HepG2 (cell line): ENCODE data around the gene PRRC2A. TPM values are rescaled to one million over a fixed set of nuclear protein-coding genes. Genes with fewer than 3 reads are reported as not detected.
A peak's percentile ranks its signal among the peaks of the same experiment; 100 is the strongest.

Source experiments
- ADNP ChIP-seq: sonication (generic); formaldehyde crosslinking; IDR thresholded peaks from 2 replicates; pipeline ENCODE4 v1.4.0; 2020; ENCODE audit warnings: missing genetic modification reagents
- CENPX ChIP-seq: sonication (generic); formaldehyde crosslinking; IDR thresholded peaks from 2 replicates; pipeline ENCODE4 v1.9.0; 2021; ENCODE audit warnings: mild to moderate bottlenecking, missing genetic modification reagents, moderate library complexity
- GTF2F1 ChIP-seq: fragments of 150-350 bp; IDR thresholded peaks from 2 replicates; pipeline ENCODE4 v1.6.1; 2014; ENCODE audit warnings: low read length
- HOXA9 ChIP-seq: sonication (generic); formaldehyde crosslinking; IDR thresholded peaks from 2 replicates; pipeline ENCODE4 v1.8.1; 2022; ENCODE audit warnings: missing genetic modification reagents, mild to moderate bottlenecking, moderate library complexity, borderline replicate concordance
- JUNB ChIP-seq: sonication (generic); formaldehyde crosslinking; IDR thresholded peaks from 2 replicates; pipeline ENCODE4 v1.8.0; 2022; ENCODE audit warnings: missing genetic modification reagents, mild to moderate bottlenecking, borderline replicate concordance
- KDM5A ChIP-seq: fragments of 200-600 bp; sonication (generic); IDR thresholded peaks from 2 replicates; pipeline ENCODE4 v1.7.0; 2018; ENCODE audit warnings: antibody characterized with exemption, mild to moderate bottlenecking, low read length, borderline replicate concordance
- MTA3 ChIP-seq: sonication (generic); formaldehyde crosslinking; IDR thresholded peaks from 2 replicates; pipeline ENCODE4 v1.4.0; 2020; ENCODE audit warnings: missing genetic modification reagents
- NFKBIZ ChIP-seq: IDR thresholded peaks from 2 replicates; pipeline ENCODE4 v1.6.1; 2018; ENCODE audit warnings: missing genetic modification reagents, missing compliant biosample characterization
- PATZ1 ChIP-seq: sonication (generic); formaldehyde crosslinking; IDR thresholded peaks from 2 replicates; pipeline ENCODE4 v1.4.0; 2020; ENCODE audit warnings: missing genetic modification reagents
- SAFB2 ChIP-seq: sonication (generic); formaldehyde crosslinking; IDR thresholded peaks from 2 replicates; pipeline ENCODE4 v1.5.1; 2020; ENCODE audit warnings: missing genetic modification reagents, low read depth, mild to moderate bottlenecking, borderline replicate concordance
- ZBTB42 ChIP-seq: sonication (generic); formaldehyde crosslinking; IDR thresholded peaks from 2 replicates; pipeline ENCODE4 v1.5.0; 2020; ENCODE audit warnings: mild to moderate bottlenecking, missing genetic modification reagents
- ZHX1 ChIP-seq: sonication (generic); formaldehyde crosslinking; IDR thresholded peaks from 2 replicates; pipeline ENCODE4 v1.8.1; 2022; ENCODE audit warnings: low read depth, mild to moderate bottlenecking, missing genetic modification reagents
- ZNF10 ChIP-seq: sonication (generic); formaldehyde crosslinking; IDR thresholded peaks from 2 replicates; pipeline ENCODE4 v1.4.0; 2020; ENCODE audit warnings: mild to moderate bottlenecking, low read depth, missing genetic modification reagents, borderline replicate concordance
- ZNF619 ChIP-seq: sonication (generic); formaldehyde crosslinking; IDR thresholded peaks from 2 replicates; pipeline ENCODE4 v1.4.0; 2020; ENCODE audit warnings: mild to moderate bottlenecking, missing genetic modification reagents
- ZNF850 ChIP-seq: sonication (generic); formaldehyde crosslinking; conservative IDR thresholded peaks from 2 replicates; pipeline ENCODE4 v1.9.0; 2021; ENCODE audit warnings: mild to moderate bottlenecking, missing genetic modification reagents
- polyA plus RNA-seq, 8 experiments: library from polyadenylated mRNA; depleted of rRNA in 3 of 8; stranded (reverse) in 7 of 8; unstranded in 1 of 8; fragments of >200 nt; fragmentation: Illumina TruSeq in 4 of 8; extraction: Trizol in 4 of 8; gene quantifications; 2 replicates each; pipeline versions ENCODE4 v1.2.1 to v1.2.3, GENCODE V29; 2011 to 2016; ENCODE audit warnings: low read depth in 4 of 8, missing spikeins in 1 of 8, mixed read lengths in 1 of 8; ENCODE audit not compliant: insufficient read depth in 1 of 8
- total RNA-seq, 5 experiments: library from RNA; depleted of rRNA; stranded (reverse); fragments of >200 nt; fragmentation: Illumina TruSeq; extraction: Trizol; gene quantifications; 2 replicates each; pipeline ENCODE4 v1.2.3, GENCODE V29; 2016; ENCODE audit warnings: low read depth in 1 of 5
- TF ChIP-seq, protein P1 (sequence below): conservative IDR thresholded peaks from 2 replicates; pipeline ENCODE4 v1.6.1; 2018; ENCODE audit warnings: missing genetic modification reagents
- TF ChIP-seq, protein P2 (sequence below): sonication (generic); formaldehyde crosslinking; IDR thresholded peaks from 2 replicates; pipeline ENCODE4 v1.5.1; 2020; ENCODE audit warnings: missing genetic modification reagents, mild to moderate bottlenecking, borderline replicate concordance
- TF ChIP-seq, protein P3 (sequence below): IDR thresholded peaks from 2 replicates; pipeline ENCODE4 v1.6.1; 2016; ENCODE audit warnings: low read depth, borderline replicate concordance
- TF ChIP-seq, protein P4 (sequence below): sonication (generic); formaldehyde crosslinking; IDR thresholded peaks from 2 replicates; pipeline ENCODE4 v1.4.0; 2020; ENCODE audit warnings: mild to moderate bottlenecking, missing genetic modification reagents

The PRRC2A gene
- total and polyA plus RNA-seq, 2 of the 13 experiments (the other 11 are each of a cell fraction or from before 2014, with no cell fraction given), result 38.9 to 47.4 TPM

- no peak for TF ChIP-seq ADNP
- TF ChIP-seq GTF2F1, result no peak
- TF ChIP-seq ZNF850 (CRISPR knock-in tag), result no peak
- 0 out of 2 replicates have a peak, but pooled peaks have one; percentile 17 for TF ChIP-seq ZNF619 (CRISPR knock-in tag)
- peak; percentile 51; the same call in 1 of the 2 replicates for TF ChIP-seq SAFB2 (CRISPR knock-in tag)
- TF ChIP-seq, protein P1, sequence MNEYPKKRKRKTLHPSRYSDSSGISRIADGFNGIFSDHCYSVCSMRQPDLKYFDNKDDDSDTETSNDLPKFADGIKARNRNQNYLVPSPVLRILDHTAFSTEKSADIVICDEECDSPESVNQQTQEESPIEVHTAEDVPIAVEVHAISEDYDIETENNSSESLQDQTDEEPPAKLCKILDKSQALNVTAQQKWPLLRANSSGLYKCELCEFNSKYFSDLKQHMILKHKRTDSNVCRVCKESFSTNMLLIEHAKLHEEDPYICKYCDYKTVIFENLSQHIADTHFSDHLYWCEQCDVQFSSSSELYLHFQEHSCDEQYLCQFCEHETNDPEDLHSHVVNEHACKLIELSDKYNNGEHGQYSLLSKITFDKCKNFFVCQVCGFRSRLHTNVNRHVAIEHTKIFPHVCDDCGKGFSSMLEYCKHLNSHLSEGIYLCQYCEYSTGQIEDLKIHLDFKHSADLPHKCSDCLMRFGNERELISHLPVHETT (CRISPR knock-in tag), result no peak; the same call in 1 of the 2 replicates
- TF ChIP-seq JUNB (CRISPR knock-in tag), result peak; percentile 84
- TF ChIP-seq ZBTB42, result 0 out of 2 replicates have a peak, but pooled peaks have one; percentile 70
- peak; percentile 71; the same call in 1 of the 2 replicates for TF ChIP-seq KDM5A
- TF ChIP-seq, protein P2, sequence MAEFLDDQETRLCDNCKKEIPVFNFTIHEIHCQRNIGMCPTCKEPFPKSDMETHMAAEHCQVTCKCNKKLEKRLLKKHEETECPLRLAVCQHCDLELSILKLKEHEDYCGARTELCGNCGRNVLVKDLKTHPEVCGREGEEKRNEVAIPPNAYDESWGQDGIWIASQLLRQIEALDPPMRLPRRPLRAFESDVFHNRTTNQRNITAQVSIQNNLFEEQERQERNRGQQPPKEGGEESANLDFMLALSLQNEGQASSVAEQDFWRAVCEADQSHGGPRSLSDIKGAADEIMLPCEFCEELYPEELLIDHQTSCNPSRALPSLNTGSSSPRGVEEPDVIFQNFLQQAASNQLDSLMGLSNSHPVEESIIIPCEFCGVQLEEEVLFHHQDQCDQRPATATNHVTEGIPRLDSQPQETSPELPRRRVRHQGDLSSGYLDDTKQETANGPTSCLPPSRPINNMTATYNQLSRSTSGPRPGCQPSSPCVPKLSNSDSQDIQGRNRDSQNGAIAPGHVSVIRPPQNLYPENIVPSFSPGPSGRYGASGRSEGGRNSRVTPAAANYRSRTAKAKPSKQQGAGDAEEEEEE, result no peak; the same call in 1 of the 2 replicates
- peak; percentile 87; the same call in 1 of the 2 replicates for TF ChIP-seq NFKBIZ (CRISPR knock-in tag)
- TF ChIP-seq PATZ1 (CRISPR knock-in tag), result peak; percentile 81
- TF ChIP-seq MTA3, result no peak
- no peak; the same call in 1 of the 2 replicates for TF ChIP-seq ZHX1 (CRISPR knock-in tag)
- TF ChIP-seq, protein P3, sequence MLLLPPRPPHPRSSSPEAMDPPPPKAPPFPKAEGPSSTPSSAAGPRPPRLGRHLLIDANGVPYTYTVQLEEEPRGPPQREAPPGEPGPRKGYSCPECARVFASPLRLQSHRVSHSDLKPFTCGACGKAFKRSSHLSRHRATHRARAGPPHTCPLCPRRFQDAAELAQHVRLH (CRISPR knock-in tag), result peak; percentile 88; the same call in 1 of the 2 replicates
- TF ChIP-seq, protein P4, sequence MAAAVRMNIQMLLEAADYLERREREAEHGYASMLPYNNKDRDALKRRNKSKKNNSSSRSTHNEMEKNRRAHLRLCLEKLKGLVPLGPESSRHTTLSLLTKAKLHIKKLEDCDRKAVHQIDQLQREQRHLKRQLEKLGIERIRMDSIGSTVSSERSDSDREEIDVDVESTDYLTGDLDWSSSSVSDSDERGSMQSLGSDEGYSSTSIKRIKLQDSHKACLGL (CRISPR knock-in tag), result no peak; the same call in 1 of the 2 replicates
- no peak for TF ChIP-seq CENPX (CRISPR knock-in tag)
- TF ChIP-seq HOXA9 (CRISPR knock-in tag), result no peak
- TF ChIP-seq ZNF10 (CRISPR knock-in tag), result no peak
Measured at GRCh38 chr6:31655349-31656237, 35.1 kb downstream of the PRRC2A start, which contains the start of gene APOM (continued).
